ENCODE results near the gene NFIX.

GRCh38 chr19:13054626-13055212 is 59.4 kb downstream of the NFIX start:
- TF ChIP-seq GATA2 (IDR thresholded peaks at IDR 0.05; ENCODE audit: low read depth, low read length) (no peak), GATA3 (IDR thresholded peaks at IDR 0.05; ENCODE audit: low read depth, low read length) (no peak)
